ENCODE results near the gene SLC7A1. TPM values are rescaled to one million over a fixed set of nuclear protein-coding genes. Genes with fewer than 3 reads are reported as not detected.

SLC7A1 gene
- total RNA-seq, 1 donor from 2014 or later, result 115 TPM

GRCh38 chr13:29473166-29473565 is 122.3 kb downstream of the SLC7A1 start:
- H3K27me3 Mint-ChIP-seq (ENCODE audit: low read depth, unreplicated experiment), result peaks cover 4% of the 10 kb centered on the region
- H3K27ac Mint-ChIP-seq (ENCODE audit: unreplicated experiment), result no peak overlapping the region
- no peak overlapping the region for H2AFZ ChIP-seq (ENCODE audit: low read depth, low read length)
- no peaks in the 10 kb centered on the region for H3K9me3 Mint-ChIP-seq (ENCODE audit: unreplicated experiment)
- H4K20me1 ChIP-seq (ENCODE audit: insufficient read depth, low read length), result no peaks in the 10 kb centered on the region
- no peaks in the 10 kb centered on the region for H3K79me2 ChIP-seq (ENCODE audit: insufficient read depth, low read length)
- no peak for TF ChIP-seq CTCF (IDR thresholded peaks at IDR 0.05; ENCODE audit: insufficient read depth, low read depth, low read length)
- no peak for TF ChIP-seq EZH2 (IDR thresholded peaks at IDR 0.05; ENCODE audit: insufficient read depth, low read length)
- no peak overlapping the region for H3K4me3 Mint-ChIP-seq (ENCODE audit: unreplicated experiment)
- no peaks in the 10 kb centered on the region for H3K36me3 ChIP-seq (ENCODE audit: insufficient read depth, low read length)
- no peak for FAIRE-seq
- no peak overlapping the region for H3K27ac ChIP-seq (ENCODE audit: low read depth, low read length)
- no peaks in the 10 kb centered on the region for H3K4me1 Mint-ChIP-seq (ENCODE audit: low read depth, unreplicated experiment)
- no peak overlapping the region for H3K4me3 ChIP-seq (ENCODE audit: insufficient read depth, low read depth, low read length)
- H3K4me2 ChIP-seq (ENCODE audit: low read length), result no peak overlapping the region
- H3K9ac ChIP-seq (ENCODE audit: low read length), result no peak overlapping the region
- no peaks in the 10 kb centered on the region for H3K9me3 ChIP-seq (ENCODE audit: insufficient read depth, low read depth, low read length)
- DNase-seq (ENCODE audit: low read depth), result no peak
- H3K4me1 ChIP-seq (ENCODE audit: insufficient read depth, low read length), result no peaks in the 10 kb centered on the region
- no peaks in the 10 kb centered on the region for H3K27me3 ChIP-seq (ENCODE audit: insufficient read depth, low read length)
- no peaks in the 10 kb centered on the region for H3K36me3 Mint-ChIP-seq (ENCODE audit: low read depth, unreplicated experiment)

- Mint-ChIP-seq H3K4me1 (ENCODE audit: low read depth, unreplicated experiment) (no peaks in the 10 kb centered on the region), H3K9me3 (ENCODE audit: unreplicated experiment) (no peaks in the 10 kb centered on the region), H3K36me3 (ENCODE audit: low read depth, unreplicated experiment) (no peaks in the 10 kb centered on the region), H3K27ac (ENCODE audit: unreplicated experiment) (peak overlapping the region; percentile 14), H3K27me3 (ENCODE audit: low read depth, unreplicated experiment) (peaks cover 2% of the 10 kb centered on the region), H3K4me3 (ENCODE audit: unreplicated experiment) (no peak overlapping the region)
- H3K27ac ChIP-seq (ENCODE audit: low read depth, low read length), result no peak overlapping the region
- no peak overlapping the region for H3K4me2 ChIP-seq (ENCODE audit: low read length)
- H3K9ac ChIP-seq (ENCODE audit: low read length), result no peak overlapping the region
- FAIRE-seq, result no peak
- no peak overlapping the region for H2AFZ ChIP-seq (ENCODE audit: low read depth, low read length)
- H3K4me3 ChIP-seq (ENCODE audit: insufficient read depth, low read depth, low read length), result no peak overlapping the region
- H3K4me1 ChIP-seq (ENCODE audit: insufficient read depth, low read length), result no peaks in the 10 kb centered on the region
- no peaks in the 10 kb centered on the region for H3K79me2 ChIP-seq (ENCODE audit: insufficient read depth, low read length)
- H3K9me3 ChIP-seq (ENCODE audit: insufficient read depth, low read depth, low read length), result no peaks in the 10 kb centered on the region
- H3K36me3 ChIP-seq (ENCODE audit: insufficient read depth, low read length), result no peaks in the 10 kb centered on the region
- peak; percentile 99 for TF ChIP-seq CTCF (IDR thresholded peaks at IDR 0.05; ENCODE audit: insufficient read depth, low read depth, low read length)
- TF ChIP-seq EZH2 (IDR thresholded peaks at IDR 0.05; ENCODE audit: insufficient read depth, low read length), result no peak
- no peaks in the 10 kb centered on the region for H3K27me3 ChIP-seq (ENCODE audit: insufficient read depth, low read length)
- DNase-seq (ENCODE audit: low read depth), result peak; percentile 46
- H4K20me1 ChIP-seq (ENCODE audit: insufficient read depth, low read length), result no peaks in the 10 kb centered on the region
Measured at GRCh38 chr13:29472332-29472961, 123.0 kb downstream of the SLC7A1 start.

GRCh38 chr13:29471551-29471950 is 123.9 kb downstream of the SLC7A1 start:
- H4K20me1 ChIP-seq (ENCODE audit: insufficient read depth, low read length), result no peaks in the 10 kb centered on the region
- H3K27ac ChIP-seq (ENCODE audit: low read depth, low read length), result no peak overlapping the region
- H3K9me3 Mint-ChIP-seq (ENCODE audit: unreplicated experiment), result no peaks in the 10 kb centered on the region
- H3K4me3 Mint-ChIP-seq (ENCODE audit: unreplicated experiment), result no peak overlapping the region
- H3K4me2 ChIP-seq (ENCODE audit: low read length), result no peak overlapping the region
- H3K27ac Mint-ChIP-seq (ENCODE audit: unreplicated experiment), result no peak overlapping the region
- H3K36me3 Mint-ChIP-seq (ENCODE audit: low read depth, unreplicated experiment), result no peaks in the 10 kb centered on the region
- no peak overlapping the region for H3K9ac ChIP-seq (ENCODE audit: low read length)
- no peak for FAIRE-seq
- H3K4me1 Mint-ChIP-seq (ENCODE audit: low read depth, unreplicated experiment), result no peaks in the 10 kb centered on the region
- no peaks in the 10 kb centered on the region for H3K27me3 ChIP-seq (ENCODE audit: insufficient read depth, low read length)
- H3K9me3 ChIP-seq (ENCODE audit: insufficient read depth, low read depth, low read length), result no peaks in the 10 kb centered on the region
- H3K4me1 ChIP-seq (ENCODE audit: insufficient read depth, low read length), result no peaks in the 10 kb centered on the region
- H3K36me3 ChIP-seq (ENCODE audit: insufficient read depth, low read length), result no peaks in the 10 kb centered on the region
- no peak overlapping the region for H3K4me3 ChIP-seq (ENCODE audit: insufficient read depth, low read depth, low read length)
- H3K79me2 ChIP-seq (ENCODE audit: insufficient read depth, low read length), result no peaks in the 10 kb centered on the region
- H3K27me3 Mint-ChIP-seq (ENCODE audit: low read depth, unreplicated experiment), result peaks cover 2% of the 10 kb centered on the region
- no peak overlapping the region for H2AFZ ChIP-seq (ENCODE audit: low read depth, low read length)
- no peak for TF ChIP-seq EZH2 (IDR thresholded peaks at IDR 0.05; ENCODE audit: insufficient read depth, low read length)
- TF ChIP-seq CTCF (IDR thresholded peaks at IDR 0.05; ENCODE audit: insufficient read depth, low read depth, low read length), result no peak
- no peak for DNase-seq (ENCODE audit: low read depth)
